Mesendoderm (in vitro differentiated cells): ENCODE measurements around the gene PPEF1.

Experiments
- DNase-seq: peaks from one replicate; pipeline ENCODE4 v3.0.0; 2013
- H2AK5ac ChIP-seq: 2 replicates; pipeline ENCODE4 v1.6.1; 2013; ENCODE audit warnings: low read length, inconsistent platforms
- H2BK120ac ChIP-seq: 2 replicates; pipeline ENCODE4 v1.6.1; 2013; ENCODE audit warnings: low read depth, mild to moderate bottlenecking, low read length, moderate library complexity, mixed read lengths
- H2BK15ac ChIP-seq: replicated peaks from 2 replicates; pipeline ENCODE4 v1.6.1; 2013; ENCODE audit warnings: low read depth, mild to moderate bottlenecking, moderate library complexity
- H2BK5ac ChIP-seq: 2 replicates; pipeline ENCODE4 v1.6.1; 2013; ENCODE audit warnings: low read length, inconsistent platforms
- H3K18ac ChIP-seq: 2 replicates; pipeline ENCODE4 v1.6.1; 2013; ENCODE audit warnings: mild to moderate bottlenecking, low read length, mixed read lengths
- H3K23ac ChIP-seq: one replicate; pipeline ENCODE4 v1.6.1; 2013; ENCODE audit warnings: low read length
- H3K27ac ChIP-seq: 2 replicates; pipeline ENCODE4 v1.5.1; 2013; ENCODE audit warnings: low read depth, mild to moderate bottlenecking, inconsistent platforms, low read length, moderate library complexity
- H3K27me3 ChIP-seq: 2 replicates; pipeline ENCODE4 v1.6.1; 2013; ENCODE audit warnings: low read length, control low read depth, mild to moderate bottlenecking, inconsistent platforms; ENCODE audit not compliant: insufficient read depth, poor library complexity
- H3K36me3 ChIP-seq: 2 replicates; pipeline ENCODE4 v1.6.1; 2013; ENCODE audit warnings: low read length, inconsistent platforms; ENCODE audit not compliant: control insufficient read depth, insufficient read depth
- H3K4ac ChIP-seq: one replicate; pipeline ENCODE4 v1.6.1; 2013; ENCODE audit warnings: low read depth, mild to moderate bottlenecking, low read length, moderate library complexity
- H3K4me1 ChIP-seq: 2 replicates; pipeline ENCODE4 v1.6.1; 2013; ENCODE audit warnings: low read depth, low read length, inconsistent platforms; ENCODE audit not compliant: control insufficient read depth
- H3K4me2 ChIP-seq: 2 replicates; pipeline ENCODE4 v1.6.1; 2013; ENCODE audit warnings: low read length
- H3K4me3 ChIP-seq: 2 replicates; pipeline ENCODE4 v1.5.1; 2013; ENCODE audit warnings: mild to moderate bottlenecking, low read length
- H3K56ac ChIP-seq: one replicate; pipeline ENCODE4 v1.6.1; 2013; ENCODE audit warnings: low read length
- H3K79me1 ChIP-seq: 2 replicates; pipeline ENCODE4 v1.6.1; 2013; ENCODE audit warnings: low read length, inconsistent platforms
- H3K79me2 ChIP-seq: 2 replicates; pipeline ENCODE4 v1.6.1; 2013; ENCODE audit warnings: mild to moderate bottlenecking, low read length; ENCODE audit not compliant: control insufficient read depth, insufficient read depth
- H3K9ac ChIP-seq: 2 replicates; pipeline ENCODE4 v1.6.1; 2013; ENCODE audit warnings: low read length, inconsistent platforms
- H4K5ac ChIP-seq: one replicate; pipeline ENCODE4 v1.6.1; 2013; ENCODE audit warnings: low read length
- H4K8ac ChIP-seq: one replicate; pipeline ENCODE4 v1.6.1; 2013; ENCODE audit warnings: low read depth, mild to moderate bottlenecking, control low read depth, low read length, moderate library complexity
- WGBS: extraction: QIAGEN DNeasy Blood & Tissue Kit; methylation state at CpG from one replicate; pipeline ENCODE4 v1.1.7; 2013; ENCODE audit warnings: low lambda C conversion rate, missing lambda C conversion rate; ENCODE audit not compliant: insufficient coverage; ENCODE audit errors: extremely low coverage; 5-methylcytosine and 5-hydroxymethylcytosine counted together

Gene PPEF1

GRCh38 chrX:18855919-18856644 is 148.6 kb downstream of the PPEF1 start:
- Histone ChIP-seq H2AK5ac (no peak overlapping the region), H3K79me2 (no peaks in the 10 kb centered on the region), H3K18ac (no peak overlapping the region), H2BK15ac (no peak overlapping the region), H3K36me3 (no peaks in the 10 kb centered on the region), H2BK5ac (no peak overlapping the region), H3K4me3 (no peak overlapping the region), H4K8ac (no peak overlapping the region), H3K9ac (no peak overlapping the region), H3K4me2 (no peak overlapping the region), H4K5ac (no peak overlapping the region), H3K4me1 (no peaks in the 10 kb centered on the region), H3K27me3 (no peaks in the 10 kb centered on the region), H3K27ac (no peak overlapping the region), H2BK120ac (no peak overlapping the region), H3K23ac (no peak overlapping the region), H3K56ac (no peak overlapping the region), H3K79me1 (no peaks in the 10 kb centered on the region), H3K4ac (no peak overlapping the region)
- DNase-seq, result no peak
- WGBS, result no CpG with 5 or more reads among the region's 1 CpG

DNA sequence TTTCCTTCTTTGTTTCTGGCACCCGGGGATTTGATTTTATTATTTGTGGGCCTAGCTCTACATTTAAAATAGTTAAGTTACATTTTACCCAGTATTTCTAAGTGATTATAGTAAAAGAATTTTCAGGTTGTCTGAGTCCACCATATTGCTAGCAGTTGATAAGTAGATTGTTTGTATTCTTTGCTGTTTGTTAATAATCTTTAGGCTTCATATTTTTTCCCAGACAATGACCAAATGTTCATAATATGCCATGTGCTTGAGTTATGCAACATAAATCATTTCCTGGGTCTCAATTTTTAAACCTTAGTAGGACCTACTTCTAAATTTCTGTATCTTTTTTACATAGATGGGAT is 149.2 kb downstream of the PPEF1 start:
- Histone ChIP-seq H3K4me2 (no peak overlapping the region), H3K4ac (no peak overlapping the region), H3K79me2 (no peaks in the 10 kb centered on the region), H2BK120ac (no peak overlapping the region), H3K36me3 (no peaks in the 10 kb centered on the region), H3K4me1 (no peaks in the 10 kb centered on the region), H2BK15ac (no peak overlapping the region), H3K18ac (no peak overlapping the region), H3K27ac (no peak overlapping the region), H3K4me3 (no peak overlapping the region), H2AK5ac (no peak overlapping the region), H2BK5ac (no peak overlapping the region), H3K23ac (no peak overlapping the region), H4K5ac (no peak overlapping the region), H3K56ac (no peak overlapping the region), H3K79me1 (no peaks in the 10 kb centered on the region), H4K8ac (no peak overlapping the region), H3K27me3 (no peaks in the 10 kb centered on the region), H3K9ac (no peak overlapping the region)
- no peak for DNase-seq
- WGBS, result no CpG with 5 or more reads among the region's 1 CpG

DNA sequence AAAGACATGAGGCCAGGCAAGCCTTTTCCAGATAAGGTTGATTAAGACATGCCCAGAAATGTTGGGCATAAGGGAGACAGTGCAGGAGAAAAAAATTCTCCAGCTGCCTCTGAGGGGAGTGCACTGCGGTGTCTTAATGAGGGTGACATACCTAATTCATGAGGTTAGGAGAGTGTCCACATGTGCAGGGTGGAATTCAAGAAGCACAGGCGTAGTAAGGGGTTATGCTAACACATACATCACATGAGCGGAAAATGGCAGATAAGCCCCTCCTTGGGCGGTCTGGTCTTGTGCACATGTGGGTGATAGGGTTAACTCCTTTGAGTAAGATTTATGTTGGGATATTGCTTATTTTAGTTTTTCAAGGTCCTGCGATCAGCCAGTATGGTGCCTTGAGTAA is 154.1 kb downstream of the PPEF1 start:
- Histone ChIP-seq H2AK5ac (no peak overlapping the region), H3K4ac (no peak overlapping the region), H2BK15ac (no peak overlapping the region), H3K9ac (no peak overlapping the region), H2BK120ac (no peak overlapping the region), H4K8ac (no peak overlapping the region), H3K56ac (no peak overlapping the region), H3K18ac (no peak overlapping the region), H3K27ac (no peak overlapping the region), H3K36me3 (no peaks in the 10 kb centered on the region), H2BK5ac (no peak overlapping the region), H3K4me3 (no peak overlapping the region), H3K23ac (no peak overlapping the region), H3K79me1 (no peaks in the 10 kb centered on the region), H3K4me2 (no peak overlapping the region), H3K4me1 (no peaks in the 10 kb centered on the region), H3K79me2 (no peaks in the 10 kb centered on the region), H3K27me3 (no peaks in the 10 kb centered on the region), H4K5ac (no peak overlapping the region)
- no peak for DNase-seq
- no CpG with 5 or more reads among the region's 5 CpGs for WGBS

- Histone ChIP-seq H3K27me3 (no peaks in the 10 kb centered on the region), H2AK5ac (no peak overlapping the region), H3K23ac (no peak overlapping the region), H3K9ac (no peak overlapping the region), H3K4me3 (no peak overlapping the region), H3K79me1 (no peaks in the 10 kb centered on the region), H3K18ac (no peak overlapping the region), H3K4me1 (no peaks in the 10 kb centered on the region), H4K5ac (no peak overlapping the region), H3K4ac (no peak overlapping the region), H3K27ac (no peak overlapping the region), H3K56ac (no peak overlapping the region), H3K4me2 (no peak overlapping the region), H2BK5ac (no peak overlapping the region), H2BK15ac (no peak overlapping the region), H4K8ac (no peak overlapping the region), H2BK120ac (no peak overlapping the region), H3K36me3 (no peaks in the 10 kb centered on the region), H3K79me2 (no peaks in the 10 kb centered on the region)
- no CpG with 5 or more reads among the region's 15 CpGs for WGBS
- no peak for DNase-seq
These were observed 157.0 kb downstream of the PPEF1 start for GRCh38 chrX:18864390-18864920.

- no peak overlapping the region for H3K4me2 ChIP-seq
- H3K23ac ChIP-seq, result no peak overlapping the region
- no peaks in the 10 kb centered on the region for H3K27me3 ChIP-seq
- H3K4ac ChIP-seq, result no peak overlapping the region
- no peaks in the 10 kb centered on the region for H3K79me2 ChIP-seq
- no peak overlapping the region for H3K4me3 ChIP-seq
- H2AK5ac ChIP-seq, result no peak overlapping the region
- no peaks in the 10 kb centered on the region for H3K4me1 ChIP-seq
- H3K79me1 ChIP-seq, result no peaks in the 10 kb centered on the region
- H2BK15ac ChIP-seq, result no peak overlapping the region
- H2BK120ac ChIP-seq, result no peak overlapping the region
- H4K5ac ChIP-seq, result no peak overlapping the region
- H3K56ac ChIP-seq, result no peak overlapping the region
- no peak overlapping the region for H3K18ac ChIP-seq
- DNase-seq, result no peak
- no CpG with 5 or more reads among the region's 10 CpGs for WGBS
- no peak overlapping the region for H4K8ac ChIP-seq
- no peaks in the 10 kb centered on the region for H3K36me3 ChIP-seq
- H2BK5ac ChIP-seq, result no peak overlapping the region
- H3K27ac ChIP-seq, result no peak overlapping the region
- H3K9ac ChIP-seq, result no peak overlapping the region
These were observed 163.9 kb downstream of the PPEF1 start for GRCh38 chrX:18871161-18871890.
